ENCODE results near the gene PRR12.

GRCh38 chr19:49541914-49542313, 49.1 kb upstream of the PRR12 start:
- TF ChIP-seq POLR2A (IDR thresholded peaks at IDR 0.05) (no peak), CTCF (IDR thresholded peaks at IDR 0.05) (no peak)

All from Peyer's patch (tissue), 4 donors.